Measurements from ENCODE around the gene TJAP1.

DNA sequence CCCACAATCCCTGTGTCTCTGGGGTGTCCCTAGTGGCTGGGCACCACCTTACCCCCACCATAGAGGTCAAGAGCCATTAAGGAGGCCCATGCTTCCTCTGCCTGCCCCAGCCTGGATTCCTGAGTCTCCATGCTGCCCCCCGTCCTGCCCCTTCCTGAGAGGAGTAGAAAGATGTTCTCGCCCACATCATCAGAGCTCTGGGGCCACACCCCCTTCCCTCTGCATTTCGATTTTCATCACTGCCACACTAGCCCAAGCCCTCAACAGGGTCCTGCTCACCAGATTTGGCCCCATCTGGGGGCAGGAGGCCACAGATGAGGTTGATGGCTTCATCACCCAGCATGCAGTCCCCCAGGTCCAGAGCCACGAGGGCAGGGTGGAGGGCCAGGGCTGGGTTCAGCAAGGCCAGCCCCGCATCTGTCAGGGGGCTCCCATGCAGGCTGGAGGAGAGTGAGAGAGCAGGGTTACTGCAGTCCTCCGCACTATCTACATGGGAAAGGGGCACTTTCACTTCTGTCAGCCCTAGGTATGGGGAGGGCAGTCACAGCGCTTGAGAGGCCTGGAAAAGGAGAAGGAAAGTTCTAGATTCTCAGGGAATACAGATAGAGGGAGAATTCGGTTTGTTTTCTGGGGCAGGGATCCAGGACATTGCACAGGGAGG lies 31.2 kb downstream of the TJAP1 start:
- TF ChIP-seq GATA3 (IDR thresholded peaks at IDR 0.05; ENCODE audit: low read depth, low read length) (no peak), GATA2 (IDR thresholded peaks at IDR 0.05; ENCODE audit: low read depth, low read length) (no peak)
